Left ventricle myocardium inferior (tissue), 1 donor: ENCODE data around the gene ANO3. TPM values are rescaled to one million over a fixed set of nuclear protein-coding genes. Genes with fewer than 3 reads are reported as not detected.

Source experiments
- DNase-seq: peaks from one replicate; pipeline ENCODE4 v3.0.0-alpha.2; 2020
- H3K27ac ChIP-seq: fragments of 200-600 bp; replicated peaks from 2 replicates; pipeline ENCODE4 v1.8.0; 2021
- H3K27me3 ChIP-seq: fragments of 200-600 bp; 2 replicates; pipeline ENCODE4 v1.8.0; 2021; ENCODE audit warnings: low read depth
- H3K36me3 ChIP-seq: fragments of 200-600 bp; 2 replicates; pipeline ENCODE4 v1.8.0; 2021
- H3K4me1 ChIP-seq: fragments of 200-600 bp; 2 replicates; pipeline ENCODE4 v1.8.0; 2021
- H3K4me3 ChIP-seq: fragments of 200-600 bp; 2 replicates; pipeline ENCODE4 v1.8.0; 2021; ENCODE audit warnings: mild to moderate bottlenecking, moderate library complexity
- H3K9me3 ChIP-seq: fragments of 200-600 bp; replicated peaks from 2 replicates; pipeline ENCODE4 v1.8.0; 2021
- intact Hi-C: fragments of 100-400 bp; cut with micrococcal nuclease; formaldehyde crosslinking; loops from one replicate; pipeline ENCODE4 v1.11.0; 2022
- total RNA-seq: library from RNA; stranded (reverse); fragmentation: NEBNext Ultra II Directional; extraction: Animal tissue kit (Norgen Biotek cat#: 25700); gene quantifications from one replicate; pipeline ENCODE4 v1.2.1, GENCODE V29; 2021
- TF ChIP-seq, protein P1 (sequence below): fragments of 200-600 bp; IDR thresholded peaks from 2 replicates; pipeline ENCODE4 v1.8.0; 2021; ENCODE audit warnings: antibody characterized with exemption, mild to moderate bottlenecking, borderline replicate concordance
- donor health status: DM: no; HTN: yes; CAD: no; lungs with severe emphysema.

The ANO3 gene
- total RNA-seq, 1 donor from 2014 or later: not detected

DNA sequence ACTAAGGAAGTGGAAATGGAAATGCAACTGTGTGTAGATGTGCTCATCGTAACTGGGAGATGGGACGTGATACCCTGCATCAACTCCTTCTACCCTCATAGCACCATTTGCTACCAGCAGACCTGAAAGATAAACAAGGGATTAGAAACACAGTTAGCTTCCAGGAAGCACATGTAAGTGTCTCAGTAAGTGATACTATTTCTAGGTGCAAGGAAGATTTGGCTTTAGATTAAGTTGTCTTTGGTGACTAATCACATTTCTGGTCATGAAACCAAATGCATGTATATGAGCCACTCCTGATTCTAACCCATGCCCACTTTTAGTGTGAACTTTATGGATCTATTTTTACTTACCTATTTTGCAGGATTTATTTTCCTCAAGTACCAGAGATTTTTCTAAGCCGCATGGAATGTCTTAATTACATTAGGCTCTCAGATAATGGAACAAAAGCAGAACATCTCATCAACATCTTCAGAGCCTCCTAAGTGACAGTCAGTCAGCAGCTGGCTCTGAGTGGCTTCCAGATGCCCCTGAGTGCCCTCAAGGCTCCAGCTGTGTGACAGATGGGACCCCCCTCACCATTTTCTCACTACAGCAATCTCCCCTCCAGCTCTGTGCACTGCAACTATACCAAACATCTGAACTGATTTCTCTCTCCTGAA is 368.8 kb downstream of the ANO3 start:
- Histone ChIP-seq H3K27me3 (no peaks in the 10 kb centered on the region), H3K36me3 (no peaks in the 10 kb centered on the region), H3K9me3 (no peaks in the 10 kb centered on the region), H3K4me1 (no peaks in the 10 kb centered on the region), H3K27ac (no peak overlapping the region), H3K4me3 (no peak overlapping the region)
- no peak for DNase-seq
- intact Hi-C loops: no loop called here
- TF ChIP-seq, protein P1, sequence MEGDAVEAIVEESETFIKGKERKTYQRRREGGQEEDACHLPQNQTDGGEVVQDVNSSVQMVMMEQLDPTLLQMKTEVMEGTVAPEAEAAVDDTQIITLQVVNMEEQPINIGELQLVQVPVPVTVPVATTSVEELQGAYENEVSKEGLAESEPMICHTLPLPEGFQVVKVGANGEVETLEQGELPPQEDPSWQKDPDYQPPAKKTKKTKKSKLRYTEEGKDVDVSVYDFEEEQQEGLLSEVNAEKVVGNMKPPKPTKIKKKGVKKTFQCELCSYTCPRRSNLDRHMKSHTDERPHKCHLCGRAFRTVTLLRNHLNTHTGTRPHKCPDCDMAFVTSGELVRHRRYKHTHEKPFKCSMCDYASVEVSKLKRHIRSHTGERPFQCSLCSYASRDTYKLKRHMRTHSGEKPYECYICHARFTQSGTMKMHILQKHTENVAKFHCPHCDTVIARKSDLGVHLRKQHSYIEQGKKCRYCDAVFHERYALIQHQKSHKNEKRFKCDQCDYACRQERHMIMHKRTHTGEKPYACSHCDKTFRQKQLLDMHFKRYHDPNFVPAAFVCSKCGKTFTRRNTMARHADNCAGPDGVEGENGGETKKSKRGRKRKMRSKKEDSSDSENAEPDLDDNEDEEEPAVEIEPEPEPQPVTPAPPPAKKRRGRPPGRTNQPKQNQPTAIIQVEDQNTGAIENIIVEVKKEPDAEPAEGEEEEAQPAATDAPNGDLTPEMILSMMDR: no peak

DNA sequence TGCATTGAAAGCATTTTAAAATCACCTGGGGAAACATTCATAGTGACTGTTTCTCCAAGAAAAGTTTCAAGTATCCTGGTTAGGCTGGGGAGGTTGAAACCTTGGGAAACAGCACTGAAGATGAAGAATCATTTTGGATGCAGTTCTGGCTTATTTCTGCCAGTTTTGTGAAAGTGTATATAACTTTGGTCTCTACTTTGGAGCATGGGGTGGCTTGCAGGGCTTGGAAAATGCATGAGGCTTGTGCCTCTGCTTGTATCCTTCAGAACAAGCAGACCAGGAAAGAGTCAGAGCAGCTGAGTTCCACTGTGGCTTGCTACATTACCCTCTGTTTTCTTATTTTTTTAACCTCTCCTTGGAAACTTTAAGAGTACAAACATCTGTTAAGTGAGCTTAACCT is 370.5 kb downstream of the ANO3 start:
- Histone ChIP-seq H3K9me3 (no peaks in the 10 kb centered on the region), H3K27ac (no peak overlapping the region), H3K27me3 (no peaks in the 10 kb centered on the region), H3K4me3 (no peak overlapping the region), H3K4me1 (no peaks in the 10 kb centered on the region), H3K36me3 (no peaks in the 10 kb centered on the region)
- intact Hi-C loops: no loop called here
- TF ChIP-seq, protein P1: no peak
- no peak for DNase-seq

DNA sequence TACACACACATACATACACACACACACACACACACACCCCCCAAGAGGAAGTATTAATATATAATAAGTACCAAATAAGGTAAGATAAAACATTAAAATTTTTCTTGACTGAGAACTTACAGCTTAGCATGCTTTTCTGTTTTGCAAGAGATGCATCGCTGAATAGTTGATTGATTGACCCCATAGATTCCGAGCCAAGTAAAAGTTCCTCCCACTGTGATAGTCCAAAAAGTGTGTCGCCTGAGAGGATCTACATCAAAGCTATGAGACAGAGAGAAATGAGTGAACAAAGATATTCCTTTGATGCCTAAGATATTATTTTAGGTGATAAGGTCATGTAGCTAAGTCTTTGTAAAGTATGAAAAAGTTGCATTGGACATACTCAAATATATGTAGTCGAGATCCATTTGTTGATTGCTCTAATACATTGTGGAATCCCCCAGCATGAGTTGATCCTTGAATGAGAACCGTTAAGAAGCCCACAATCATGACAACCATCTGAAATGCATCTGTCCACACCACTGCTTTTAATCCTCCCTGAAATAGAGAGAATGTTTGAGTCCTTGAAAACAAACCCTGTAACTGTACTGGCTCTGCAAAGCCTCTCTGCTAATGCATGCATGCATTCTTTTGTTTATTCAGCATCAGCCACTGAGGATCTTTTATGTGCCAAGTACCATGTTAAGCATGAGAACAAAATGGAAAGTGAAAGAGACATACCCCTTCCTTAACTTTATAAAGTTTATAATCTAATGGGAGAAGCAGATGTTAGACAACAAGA is 371.7 kb downstream of the ANO3 start:
- intact Hi-C loops: no loop called here
- Histone ChIP-seq H3K27me3 (no peaks in the 10 kb centered on the region), H3K36me3 (no peaks in the 10 kb centered on the region), H3K9me3 (no peaks in the 10 kb centered on the region), H3K27ac (no peak overlapping the region), H3K4me3 (no peak overlapping the region), H3K4me1 (peaks cover 1% of the 10 kb centered on the region)
- TF ChIP-seq, protein P1: no peak
- no peak for DNase-seq

DNA sequence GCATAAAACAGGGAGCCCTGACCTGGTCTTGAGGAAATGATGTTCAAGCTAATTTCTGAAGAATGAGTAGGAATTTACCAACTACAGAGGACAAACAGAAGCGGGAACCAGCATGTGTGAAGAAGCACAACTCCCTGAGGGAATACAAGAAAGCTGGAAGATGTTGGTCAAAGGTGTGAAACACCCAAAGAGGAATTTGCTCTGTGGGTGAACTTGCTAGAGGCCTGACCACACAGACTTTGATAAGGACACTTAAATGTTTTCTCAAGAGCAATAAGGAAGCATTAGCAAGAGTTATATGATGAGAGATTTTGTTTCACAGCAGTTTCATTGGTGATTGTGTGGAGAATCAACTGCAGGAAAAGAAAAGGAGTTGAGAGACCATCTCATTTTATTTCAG is 372.3 kb downstream of the ANO3 start:
- Histone ChIP-seq H3K27ac (no peak overlapping the region), H3K27me3 (no peaks in the 10 kb centered on the region), H3K4me3 (no peak overlapping the region), H3K36me3 (no peaks in the 10 kb centered on the region), H3K4me1 (peaks cover 8% of the 10 kb centered on the region), H3K9me3 (no peaks in the 10 kb centered on the region)
- DNase-seq: no peak
- intact Hi-C loops: no loop called here
- TF ChIP-seq, protein P1: no peak

DNA sequence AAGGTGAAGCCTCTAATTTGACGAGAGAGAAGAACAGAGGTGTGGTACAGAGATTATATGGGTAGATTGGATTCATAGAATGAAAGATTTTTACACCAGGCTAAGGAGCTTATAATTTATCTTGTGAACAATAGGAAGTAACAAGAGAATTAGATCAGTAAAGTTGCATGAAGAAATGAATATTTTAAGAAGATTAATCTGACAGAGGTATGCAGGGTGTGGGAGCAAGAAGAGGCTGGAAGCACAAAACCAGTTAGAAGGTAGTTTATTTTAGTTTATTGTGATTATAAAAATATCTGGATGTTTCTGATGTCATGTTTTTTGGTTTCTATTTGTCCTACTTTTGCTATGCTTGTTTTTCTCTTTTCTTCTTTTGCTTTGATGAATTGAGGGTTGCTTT is 374.3 kb downstream of the ANO3 start:
- Histone ChIP-seq H3K9me3 (no peaks in the 10 kb centered on the region), H3K4me3 (no peak overlapping the region), H3K27me3 (no peaks in the 10 kb centered on the region), H3K4me1 (peaks cover 12% of the 10 kb centered on the region), H3K27ac (no peak overlapping the region), H3K36me3 (no peaks in the 10 kb centered on the region)
- TF ChIP-seq, protein P1: no peak
- no peak for DNase-seq
- intact Hi-C loops: no loop called here
